ENCODE data around the gene HSF4. TPM values are rescaled to one million over a fixed set of nuclear protein-coding genes. Genes with fewer than 3 reads are reported as not detected.
A peak's percentile ranks its signal among the peaks of the same experiment; 100 is the strongest.

The HSF4 gene
- total RNA-seq, 1 experiment from 2014 or later: 2.2 TPM

- ChIA-PET CTCF (interaction anchor here (0.9 to 15.6 kb wide), 10 partner anchors 6 to 202 kb away, joined by 3 to 386 read pairs (median 11); partner anchors contain the start of genes B3GNT9, CES3, ELMO3 and FBXL8), POLR2A (interaction anchor here (0.8 kb wide), 1 partner anchor 11 kb away, joined by 3 read pairs; no protein-coding TSS in a partner anchor)
- H3K4me1 Mint-ChIP-seq: peaks cover 42% of the 10 kb centered on the region
- DNase-seq (ENCODE audit: low spot score): peak; percentile 56
- H3K9me3 Mint-ChIP-seq: no peaks in the 10 kb centered on the region
- peaks cover 2% of the 10 kb centered on the region; the same call in 1 of the 2 replicates for H3K36me3 Mint-ChIP-seq
- peak overlapping the region; percentile 58 for H3K4me3 Mint-ChIP-seq
- peaks cover 99% of the 10 kb centered on the region for H3K27me3 Mint-ChIP-seq (ENCODE audit: low read depth)
- H3K27ac Mint-ChIP-seq: no peak overlapping the region
- ATAC-seq: peak; percentile 5
- TF ChIP-seq TP53 (CRISPR knock-in tag; IDR thresholded peaks at IDR 0.05) (no peak; the same call in 1 of the 2 replicates), FOXP1 (CRISPR knock-in tag; IDR thresholded peaks at IDR 0.05; ENCODE audit: borderline replicate concordance) (peak; percentile 15; the same call in 1 of the 2 replicates), ATF6 (CRISPR knock-in tag; IDR thresholded peaks at IDR 0.05) (no peak), FOXJ3 (CRISPR knock-in tag; IDR thresholded peaks at IDR 0.05; ENCODE audit: borderline replicate concordance) (no peak), GTF2I (CRISPR knock-in tag; conservative IDR thresholded peaks at IDR 0.05) (no peak), ZNF416 (CRISPR knock-in tag; IDR thresholded peaks at IDR 0.05) (0 out of 2 replicates have a peak, but pooled peaks have one; percentile 19), MLX (CRISPR knock-in tag; IDR thresholded peaks at IDR 0.05) (no peak), IRF2 (CRISPR knock-in tag; IDR thresholded peaks at IDR 0.05; ENCODE audit: borderline replicate concordance, low read depth) (no peak), JAZF1 (CRISPR knock-in tag; IDR thresholded peaks at IDR 0.05) (no peak), USF2 (CRISPR knock-in tag; IDR thresholded peaks at IDR 0.05) (no peak), E2F1 (CRISPR knock-in tag; IDR thresholded peaks at IDR 0.05) (peak; percentile 71), ZNF263 (CRISPR knock-in tag; IDR thresholded peaks at IDR 0.05; ENCODE audit: low read depth) (no peak), ZSCAN18 (CRISPR knock-in tag; IDR thresholded peaks at IDR 0.05) (no peak), ATF2 (CRISPR knock-in tag; IDR thresholded peaks at IDR 0.05; ENCODE audit: borderline replicate concordance, low read depth) (no peak), KAT7 (CRISPR knock-in tag; IDR thresholded peaks at IDR 0.05; ENCODE audit: borderline replicate concordance) (no peak), AR (CRISPR knock-in tag; IDR thresholded peaks at IDR 0.05) (no peak), ZNF671 (CRISPR knock-in tag; IDR thresholded peaks at IDR 0.05) (no peak), TEAD4 (CRISPR knock-in tag; IDR thresholded peaks at IDR 0.05) (no peak; the same call in 1 of the 2 replicates)
- TF ChIP-seq, protein P1, sequence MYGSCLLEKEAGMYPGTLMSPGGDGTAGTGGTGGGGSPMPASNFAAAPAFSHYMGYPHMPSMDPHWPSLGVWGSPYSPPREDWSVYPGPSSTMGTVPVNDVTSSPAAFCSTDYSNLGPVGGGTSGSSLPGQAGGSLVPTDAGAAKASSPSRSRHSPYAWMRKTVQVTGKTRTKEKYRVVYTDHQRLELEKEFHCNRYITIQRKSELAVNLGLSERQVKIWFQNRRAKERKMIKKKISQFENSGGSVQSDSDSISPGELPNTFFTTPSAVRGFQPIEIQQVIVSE (CRISPR knock-in tag; IDR thresholded peaks at IDR 0.05; ENCODE audit: borderline replicate concordance): no peak
- TF ChIP-seq, protein P2, sequence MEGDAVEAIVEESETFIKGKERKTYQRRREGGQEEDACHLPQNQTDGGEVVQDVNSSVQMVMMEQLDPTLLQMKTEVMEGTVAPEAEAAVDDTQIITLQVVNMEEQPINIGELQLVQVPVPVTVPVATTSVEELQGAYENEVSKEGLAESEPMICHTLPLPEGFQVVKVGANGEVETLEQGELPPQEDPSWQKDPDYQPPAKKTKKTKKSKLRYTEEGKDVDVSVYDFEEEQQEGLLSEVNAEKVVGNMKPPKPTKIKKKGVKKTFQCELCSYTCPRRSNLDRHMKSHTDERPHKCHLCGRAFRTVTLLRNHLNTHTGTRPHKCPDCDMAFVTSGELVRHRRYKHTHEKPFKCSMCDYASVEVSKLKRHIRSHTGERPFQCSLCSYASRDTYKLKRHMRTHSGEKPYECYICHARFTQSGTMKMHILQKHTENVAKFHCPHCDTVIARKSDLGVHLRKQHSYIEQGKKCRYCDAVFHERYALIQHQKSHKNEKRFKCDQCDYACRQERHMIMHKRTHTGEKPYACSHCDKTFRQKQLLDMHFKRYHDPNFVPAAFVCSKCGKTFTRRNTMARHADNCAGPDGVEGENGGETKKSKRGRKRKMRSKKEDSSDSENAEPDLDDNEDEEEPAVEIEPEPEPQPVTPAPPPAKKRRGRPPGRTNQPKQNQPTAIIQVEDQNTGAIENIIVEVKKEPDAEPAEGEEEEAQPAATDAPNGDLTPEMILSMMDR (IDR thresholded peaks at IDR 0.05): no peak
These were observed 1.2 kb upstream of the HSF4 start for GRCh38 chr16:67163164-67163998.
